SK-N-SH (cell line): ENCODE measurements around the gene SPG11. TPM values are rescaled to one million over a fixed set of nuclear protein-coding genes. Genes with fewer than 3 reads are reported as not detected.

ENCODE experiments used
- CTCF ChIA-PET: fragments of 300-600, 350-600 bp; formaldehyde crosslinking; extraction: SDS; loops from one replicate; lab custom pipeline; 2021; lab: Yijun Ruan, JAX
- POLR2A ChIA-PET: fragments of 350-600 bp; sonication (Branson Sonifier 250); formaldehyde crosslinking; extraction: SDS; loops from one replicate; lab custom pipeline; 2020; ENCODE audit warnings: antibody characterized with exemption, inconsistent platforms; lab: Yijun Ruan, JAX
- DNase-seq: peaks from one replicate; pipeline ENCODE4 v3.0.0; 2012
- H2AFZ ChIP-seq: fragments of 200-600 bp; sonication (generic); 2 replicates; pipeline ENCODE4 v1.8.1; 2016; ENCODE audit warnings: antibody characterized with exemption, mild to moderate bottlenecking, low read depth
- H3F3A ChIP-seq: fragments of 200-600 bp; sonication (generic); replicated peaks from 2 replicates; pipeline ENCODE3; 2016; ENCODE audit warnings: antibody characterized with exemption, mild to moderate bottlenecking; ENCODE audit not compliant: insufficient read depth
- H3K27ac ChIP-seq, 2 experiments: fragments of 200-500 bp in 1 of 2; fragments of 200-600 bp in 1 of 2; sonication (Bioruptor generic) in 1 of 2; sonication (generic), shearing (Covaris generic) in 1 of 2; 2 replicates each; pipeline versions ENCODE4 v1.5.1 to v1.6.1; 2014 to 2016; ENCODE audit warnings: low read depth in 2 of 2, inconsistent platforms in 1 of 2, low read length in 1 of 2, mild to moderate bottlenecking in 1 of 2, mixed read lengths in 1 of 2
- H3K27me3 ChIP-seq: fragments of 200-600 bp; sonication (generic), shearing (Covaris generic); 2 replicates; pipeline ENCODE4 v1.6.1; 2016; ENCODE audit warnings: mixed run types; ENCODE audit not compliant: insufficient read depth
- H3K36me3 ChIP-seq, 2 experiments: fragments of 200-500 bp in 1 of 2; fragments of 200-600 bp in 1 of 2; sonication (Bioruptor generic) in 1 of 2; sonication (generic) in 1 of 2; replicated peaks in 1 of 2; 2 replicates each; pipeline versions ENCODE3 to v1.5.1; 2014 to 2016; ENCODE audit warnings: low read length in 1 of 2, mild to moderate bottlenecking in 1 of 2; ENCODE audit not compliant: insufficient read depth in 2 of 2, control insufficient read depth in 1 of 2
- H3K4me1 ChIP-seq, 2 experiments: fragments of 200-500 bp in 1 of 2; fragments of 200-600 bp in 1 of 2; sonication (Bioruptor generic) in 1 of 2; sonication (generic), shearing (Covaris generic) in 1 of 2; 2 replicates each; pipeline versions ENCODE4 v1.5.1 to v1.6.1; 2014 to 2016; ENCODE audit warnings: low read depth in 1 of 2, low read length in 1 of 2, mixed run types in 1 of 2; ENCODE audit not compliant: insufficient read depth in 2 of 2, control insufficient read depth in 1 of 2
- H3K4me2 ChIP-seq: fragments of 200-600 bp; sonication (generic), shearing (Covaris generic); 2 replicates; pipeline ENCODE4 v1.6.1; 2017; ENCODE audit warnings: mixed run types
- H3K4me3 ChIP-seq, 2 experiments: fragments of 200-500 bp in 1 of 2; fragments of 200-600 bp in 1 of 2; sonication (Bioruptor generic) in 1 of 2; sonication (generic), shearing (Covaris generic) in 1 of 2; 2 replicates each; pipeline versions ENCODE4 v1.5.1 to v1.8.1; 2014 to 2016; ENCODE audit warnings: low read depth in 2 of 2, inconsistent platforms in 1 of 2, low read length in 1 of 2, mild to moderate bottlenecking in 1 of 2, mixed read lengths in 1 of 2, moderate library complexity in 1 of 2
- H3K79me2 ChIP-seq: fragments of 200-600 bp; sonication (generic); 2 replicates; pipeline ENCODE4 v1.8.1; 2017; ENCODE audit warnings: mild to moderate bottlenecking; ENCODE audit not compliant: insufficient read depth
- H3K9ac ChIP-seq: fragments of 200-600 bp; sonication (generic); 2 replicates; pipeline ENCODE4 v1.6.1; 2017; ENCODE audit warnings: mixed run types
- H3K9me2 ChIP-seq: fragments of 200-600 bp; sonication (generic); 2 replicates; pipeline ENCODE4 v1.6.1; 2017; ENCODE audit warnings: mixed run types
- H3K9me3 ChIP-seq: fragments of 200-600 bp; sonication (generic); 2 replicates; pipeline ENCODE4 v1.6.1; 2017; ENCODE audit warnings: mixed run types, mild to moderate bottlenecking, moderate library complexity
- H4K20me1 ChIP-seq: fragments of 200-600 bp; sonication (generic); 2 replicates; pipeline ENCODE4 v1.6.1; 2017; ENCODE audit warnings: mild to moderate bottlenecking, mixed run types; ENCODE audit not compliant: insufficient read depth
- CHD2 ChIP-seq: fragments of 150-350 bp; IDR thresholded peaks from 2 replicates; pipeline ENCODE4 v1.6.1; 2018; ENCODE audit warnings: low read length; ENCODE audit not compliant: partially characterized antibody
- EP300 ChIP-seq, 2 experiments: IDR thresholded peaks; 2 replicates each; pipeline versions ENCODE4 v1.4.0 to v1.6.1; 2012; ENCODE audit warnings: borderline replicate concordance in 1 of 2, low read depth in 1 of 2, low read length in 1 of 2
- EZH2phosphoT487 ChIP-seq: fragments of 200-600 bp; sonication (generic); IDR thresholded peaks from 2 replicates; pipeline ENCODE4 v1.6.1; 2017; ENCODE audit warnings: low read depth, mixed run types, mild to moderate bottlenecking, antibody characterized with exemption, moderate library complexity, borderline replicate concordance
- FOSL2 ChIP-seq: IDR thresholded peaks from 2 replicates; pipeline ENCODE4 v1.4.0; 2012; ENCODE audit warnings: low read depth, mild to moderate bottlenecking, moderate library complexity, borderline replicate concordance
- NRF1 ChIP-seq: IDR thresholded peaks from 2 replicates; pipeline ENCODE4 v1.6.1; 2012; ENCODE audit warnings: low read depth, mild to moderate bottlenecking, low read length
- RAD21 ChIP-seq: IDR thresholded peaks from 2 replicates; pipeline ENCODE4 v1.6.1; 2012; ENCODE audit warnings: mild to moderate bottlenecking, low read length
- RXRA ChIP-seq: IDR thresholded peaks from 2 replicates; pipeline ENCODE4 v1.4.0; 2012; ENCODE audit warnings: low read depth, mild to moderate bottlenecking, borderline replicate concordance
- SIN3A ChIP-seq: IDR thresholded peaks from 2 replicates; pipeline ENCODE4 v1.6.1; 2012; ENCODE audit warnings: low read depth, mild to moderate bottlenecking, low read length, moderate library complexity, borderline replicate concordance
- SMC3 ChIP-seq: IDR thresholded peaks from 2 replicates; pipeline ENCODE4 v1.6.1; 2012; ENCODE audit warnings: low read depth, low read length, improper control_type of control experiment
- TAF1 ChIP-seq: IDR thresholded peaks from 2 replicates; pipeline ENCODE4 v1.6.1; 2012; ENCODE audit warnings: low read depth, mild to moderate bottlenecking, low read length, moderate library complexity, borderline replicate concordance
- polyA plus RNA-seq, 3 experiments: library from polyadenylated mRNA; depleted of rRNA; stranded (reverse); fragments of >200 nt; gene quantifications; 2 replicates each; pipeline ENCODE4 v1.2.3, GENCODE V29; 2012
- small RNA-seq, 7 experiments: library from RNA; depleted of rRNA; stranded (forward); fragments of <200 nt; gene quantifications; one replicate each; pipeline ENCODE3, GENCODE V24; 2012
- TF ChIP-seq, protein P1 (sequence below): IDR thresholded peaks from 2 replicates; pipeline ENCODE4 v1.4.0; 2012; ENCODE audit warnings: low read depth, borderline replicate concordance

Gene SPG11
- polyA plus RNA-seq, 1 of the 3 experiments (the other 2 are of a cell fraction), result 36.3 TPM

DNA sequence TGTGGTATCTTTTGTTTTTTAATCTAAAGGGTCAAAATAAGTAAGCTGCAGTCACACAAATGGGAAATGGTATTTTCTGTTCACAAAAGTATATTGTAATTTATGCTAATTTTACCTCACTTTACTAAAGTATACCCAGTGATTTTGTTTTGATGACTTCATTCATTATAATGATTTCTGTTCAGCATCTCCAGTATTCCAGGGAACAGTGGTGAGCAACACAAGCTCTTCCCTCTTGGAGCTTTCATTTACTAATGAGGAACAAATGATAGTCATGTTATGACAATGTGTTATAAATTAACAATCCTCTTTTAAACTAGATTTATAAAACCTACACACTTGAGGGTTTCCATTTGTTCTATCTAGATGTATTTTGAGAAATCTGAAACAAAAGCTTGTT lies 147.0 kb downstream of the SPG11 start:
- Histone ChIP-seq H3K9me3 (no peaks in the 10 kb centered on the region), H3K4me3 (no peak overlapping the region), H3K27ac (no peak overlapping the region), H3F3A (peaks cover 6% of the 10 kb centered on the region), H3K4me1 (no peaks in the 10 kb centered on the region), H3K9ac (no peak overlapping the region), H4K20me1 (no peaks in the 10 kb centered on the region), H3K9me2 (no peaks in the 10 kb centered on the region), H3K36me3 (peaks cover 12 to 60% of the 10 kb centered on the region in 2 experiments), H3K4me2 (no peak overlapping the region), H3K79me2 (peaks cover 23% of the 10 kb centered on the region), H2AFZ (no peak overlapping the region), H3K27me3 (no peaks in the 10 kb centered on the region)
- ChIA-PET POLR2A (no interaction called here), CTCF (interaction anchor here (2.7 kb wide), 1 partner anchor 15 kb away, joined by 7 read pairs; no protein-coding TSS in a partner anchor)
- TF ChIP-seq RXRA (no peak), SIN3A (no peak), RAD21 (no peak), TAF1 (no peak), NRF1 (no peak), EP300 (IDR thresholded peaks at IDR 0.05; ENCODE audit: borderline replicate concordance in 1 of 2, low read depth in 1 of 2, low read length in 1 of 2) (no peak), FOSL2 (no peak), EZH2phosphoT487 (no peak), SMC3 (no peak), CHD2 (no peak)
- TF ChIP-seq, protein P1, sequence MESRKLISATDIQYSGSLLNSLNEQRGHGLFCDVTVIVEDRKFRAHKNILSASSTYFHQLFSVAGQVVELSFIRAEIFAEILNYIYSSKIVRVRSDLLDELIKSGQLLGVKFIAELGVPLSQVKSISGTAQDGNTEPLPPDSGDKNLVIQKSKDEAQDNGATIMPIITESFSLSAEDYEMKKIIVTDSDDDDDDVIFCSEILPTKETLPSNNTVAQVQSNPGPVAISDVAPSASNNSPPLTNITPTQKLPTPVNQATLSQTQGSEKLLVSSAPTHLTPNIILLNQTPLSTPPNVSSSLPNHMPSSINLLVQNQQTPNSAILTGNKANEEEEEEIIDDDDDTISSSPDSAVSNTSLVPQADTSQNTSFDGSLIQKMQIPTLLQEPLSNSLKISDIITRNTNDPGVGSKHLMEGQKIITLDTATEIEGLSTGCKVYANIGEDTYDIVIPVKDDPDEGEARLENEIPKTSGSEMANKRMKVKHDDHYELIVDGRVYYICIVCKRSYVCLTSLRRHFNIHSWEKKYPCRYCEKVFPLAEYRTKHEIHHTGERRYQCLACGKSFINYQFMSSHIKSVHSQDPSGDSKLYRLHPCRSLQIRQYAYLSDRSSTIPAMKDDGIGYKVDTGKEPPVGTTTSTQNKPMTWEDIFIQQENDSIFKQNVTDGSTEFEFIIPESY, result no peak
- DNase-seq, result no peak

Small RNA genes lying within 50 kb of the gene (small RNA-seq; reads per million reads assigned to genes)
- 0 reads per million in 7 experiments for gene RF00019

Other genes with a start within 250 kb of the SPG11 start
- gene CTDSPL2, start 236.0 kb downstream of the SPG11 start, polyA plus RNA-seq (2012; rRNA removed), result 9.0 and 13.7 TPM in 2 replicates
- gene EIF3J, start 126.5 kb downstream of the SPG11 start, polyA plus RNA-seq (2012; rRNA removed), result 23.8 and 32.0 TPM in 2 replicates
- 0.13 and 0.31 TPM in 2 replicates for gene PATL2, start 47.7 kb upstream of the SPG11 start, polyA plus RNA-seq (2012; rRNA removed)
- gene B2M, start 47.9 kb upstream of the SPG11 start, polyA plus RNA-seq (2012; rRNA removed), result 1,193 and 2,153 TPM in 2 replicates
- gene TRIM69, start 72.9 kb upstream of the SPG11 start, polyA plus RNA-seq (2012; rRNA removed), result 9.7 and 11.1 TPM in 2 replicates